NCI-H446 treated with DMSO at 0.1 percent for 48 hours (cell line): ENCODE measurements around the gene ATP1B1.
"Not testable (repeated sequence)": the region's sequence is repeated elsewhere in the genome, so short reads cannot be mapped to it uniquely, and the experiment has no call there.

Experiments used
- DNase-seq: peaks from one replicate; lab custom pipeline; 2025; lab: John Stamatoyannopoulos, UW

Gene ATP1B1

GRCh38 chr1:169115891-169116585 is 9.5 kb downstream of the ATP1B1 start:
- no peak for DNase-seq

- no peak for DNase-seq
Observed at GRCh38 chr1:169117014-169117413, 10.5 kb downstream of the ATP1B1 start.

- DNase-seq, result no peak
Observed at GRCh38 chr1:169117599-169117998, 11.1 kb downstream of the ATP1B1 start.

- no peak for DNase-seq
Observed at GRCh38 chr1:169118227-169118626, 11.7 kb downstream of the ATP1B1 start.

- no peak for DNase-seq
Observed at GRCh38 chr1:169119405-169119804, 12.9 kb downstream of the ATP1B1 start.

- DNase-seq, result no peak
Observed at GRCh38 chr1:169120066-169120465, 13.6 kb downstream of the ATP1B1 start.

GRCh38 chr1:169121146-169121923 is 14.8 kb downstream of the ATP1B1 start:
- DNase-seq, result no peak

GRCh38 chr1:169122976-169123375 is 16.5 kb downstream of the ATP1B1 start:
- no peak for DNase-seq

GRCh38 chr1:169124459-169124858 is 18.0 kb downstream of the ATP1B1 start:
- no peak for DNase-seq

- DNase-seq, result not testable (repeated sequence)
Observed at GRCh38 chr1:169125597-169125996, 19.1 kb downstream of the ATP1B1 start.

- DNase-seq, result no peak
Observed at GRCh38 chr1:169126335-169126734, 19.8 kb downstream of the ATP1B1 start.

- DNase-seq, result no peak
Observed at GRCh38 chr1:169127305-169127704, 20.8 kb downstream of the ATP1B1 start.

- no peak for DNase-seq
Observed at GRCh38 chr1:169128562-169128961, 22.1 kb downstream of the ATP1B1 start.

GRCh38 chr1:169129109-169129784 is 22.8 kb downstream of the ATP1B1 start:
- DNase-seq, result no peak

- no peak for DNase-seq
Observed at GRCh38 chr1:169130683-169131082, 24.2 kb downstream of the ATP1B1 start.

- DNase-seq, result no peak
Observed at GRCh38 chr1:169132512-169133227, 26.2 kb downstream of the ATP1B1 start.

- no peak for DNase-seq
Observed at GRCh38 chr1:169133228-169133576, 26.7 kb downstream of the ATP1B1 start.

- DNase-seq, result no peak
Observed at GRCh38 chr1:169133801-169134502, 27.5 kb downstream of the ATP1B1 start.

- DNase-seq, result no peak
Observed at GRCh38 chr1:169137357-169137756, 30.9 kb downstream of the ATP1B1 start.

- no peak for DNase-seq
Observed at GRCh38 chr1:169138866-169139670, 32.6 kb downstream of the ATP1B1 start.

GRCh38 chr1:169141356-169141755 is 34.9 kb downstream of the ATP1B1 start:
- DNase-seq, result no peak
